Activated CD8-positive, alpha-beta T cell treated with anti-CD3 and anti-CD28 coated beads for 36 hours (primary cell): Measurements from ENCODE around the gene WDR90. TPM values are rescaled to one million over a fixed set of nuclear protein-coding genes. Genes with fewer than 3 reads are reported as not detected.

ENCODE experiments used
- ATAC-seq: fragments of 200-7000 bp; cut with Tn5 transposase; one replicate; pipeline ENCODE4 v1.10.0; 2021; ENCODE audit warnings: mild to moderate bottlenecking, moderate library complexity
- CTCF ChIA-PET: fragments of 350-600 bp; sonication (Branson Sonifier 250); formaldehyde crosslinking; loops from one replicate; lab custom pipeline; 2021; ENCODE audit warnings: antibody characterized with exemption; lab: Charles Lee
- POLR2A ChIA-PET: fragments of 350-600 bp; sonication (Branson Sonifier 250); formaldehyde crosslinking; loops from one replicate; lab custom pipeline; 2021; ENCODE audit warnings: antibody characterized with exemption; lab: Charles Lee
- DNase-seq: peaks from one replicate; pipeline ENCODE4 v3.0.0-alpha.2; 2020
- H3K27ac Mint-ChIP-seq: one replicate; pipeline ENCODE4 v1.8.0; 2021; ENCODE audit warnings: mild to moderate bottlenecking, mixed read lengths
- H3K27me3 Mint-ChIP-seq: one replicate; pipeline ENCODE4 v1.8.0; 2021; ENCODE audit warnings: mixed read lengths
- H3K36me3 Mint-ChIP-seq: one replicate; pipeline ENCODE4 v1.8.0; 2021; ENCODE audit warnings: low read depth, mixed read lengths
- H3K4me1 Mint-ChIP-seq: one replicate; pipeline ENCODE4 v1.8.0; 2021; ENCODE audit warnings: low read depth, mixed read lengths
- H3K4me3 Mint-ChIP-seq: one replicate; pipeline ENCODE4 v1.8.0; 2021; ENCODE audit warnings: mild to moderate bottlenecking, moderate library complexity, mixed read lengths
- H3K9me3 Mint-ChIP-seq: one replicate; pipeline ENCODE4 v1.8.0; 2021; ENCODE audit warnings: mixed read lengths
- intact Hi-C: fragments of 100-400 bp; cut with micrococcal nuclease; formaldehyde crosslinking; loops from one replicate; pipeline ENCODE4 v1.10.0; 2022
- total RNA-seq, 2 experiments: library from RNA; stranded (reverse); gene quantifications; one replicate each; pipeline ENCODE4 v1.2.3, GENCODE V29; 2021
- TF ChIP-seq, protein P1 (sequence below): fragments of 200-600 bp; IDR thresholded peaks from one replicate; pipeline ENCODE4 v1.8.0; 2022; ENCODE audit warnings: antibody characterized with exemption, mild to moderate bottlenecking

The WDR90 gene
- total RNA-seq, 2 experiments from 2014 or later: 89.6 to 90.7 TPM

DNA sequence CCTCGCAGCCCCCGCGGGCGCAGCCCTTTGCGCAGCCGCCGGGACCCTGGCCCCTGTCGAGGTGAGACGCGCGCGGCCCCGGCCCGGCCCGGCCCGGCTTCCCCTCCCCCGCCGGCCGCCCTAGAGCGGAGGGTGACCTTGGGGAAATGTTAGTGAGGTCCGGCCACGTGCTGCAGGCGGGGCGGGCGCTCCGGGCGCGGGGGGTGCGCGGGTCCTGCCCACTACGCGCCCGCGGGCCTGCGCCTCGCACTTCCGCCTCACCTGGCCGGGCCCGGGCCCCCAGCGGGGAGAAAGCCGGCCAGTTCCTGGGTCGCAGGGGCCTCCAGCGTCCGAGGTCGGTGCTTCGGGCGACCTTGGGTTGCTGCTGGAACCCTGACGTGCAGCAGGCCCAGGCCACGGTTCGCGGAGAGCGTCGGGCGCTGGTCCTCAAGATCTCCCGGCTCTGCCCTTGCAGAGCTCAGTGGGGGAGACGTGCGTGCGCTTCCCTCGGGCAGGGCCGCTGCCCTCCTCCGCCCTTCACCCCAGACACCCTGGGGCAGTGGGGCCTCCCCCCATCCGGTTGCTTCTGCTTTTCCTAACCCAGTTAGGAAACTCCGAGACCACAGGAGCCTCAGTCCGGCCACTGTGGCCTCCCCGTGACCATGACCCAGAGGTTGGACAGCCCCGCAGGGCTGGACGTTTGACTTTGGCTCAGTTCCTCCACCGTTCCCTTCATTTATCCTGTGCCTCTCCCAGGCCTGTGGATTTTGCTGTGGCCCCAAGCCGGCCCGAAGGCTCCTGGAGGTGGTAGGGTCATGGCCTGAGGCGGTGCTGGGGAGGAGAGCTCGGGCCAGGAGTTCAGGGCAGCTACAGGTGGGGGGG, 6.7 kb upstream of the WDR90 start:
- peak; percentile 42 for ATAC-seq

DNA sequence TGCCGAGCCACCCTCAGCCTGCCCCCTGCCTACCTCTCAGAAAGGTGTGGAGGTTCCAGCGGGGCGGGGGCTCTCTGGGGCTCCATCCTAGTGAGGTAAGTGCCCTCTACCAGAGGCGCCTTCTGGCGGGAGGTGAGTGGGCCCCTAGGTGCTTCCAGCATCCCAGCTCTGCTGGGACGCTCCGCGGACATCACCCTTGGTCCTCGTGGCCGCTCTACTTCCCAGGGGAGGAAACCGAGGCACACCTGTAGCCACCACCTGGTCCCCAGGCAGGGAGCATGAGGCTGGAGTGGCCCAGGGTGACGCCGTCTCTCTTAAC, 6.2 kb upstream of the WDR90 start:
- TF ChIP-seq, protein P1, sequence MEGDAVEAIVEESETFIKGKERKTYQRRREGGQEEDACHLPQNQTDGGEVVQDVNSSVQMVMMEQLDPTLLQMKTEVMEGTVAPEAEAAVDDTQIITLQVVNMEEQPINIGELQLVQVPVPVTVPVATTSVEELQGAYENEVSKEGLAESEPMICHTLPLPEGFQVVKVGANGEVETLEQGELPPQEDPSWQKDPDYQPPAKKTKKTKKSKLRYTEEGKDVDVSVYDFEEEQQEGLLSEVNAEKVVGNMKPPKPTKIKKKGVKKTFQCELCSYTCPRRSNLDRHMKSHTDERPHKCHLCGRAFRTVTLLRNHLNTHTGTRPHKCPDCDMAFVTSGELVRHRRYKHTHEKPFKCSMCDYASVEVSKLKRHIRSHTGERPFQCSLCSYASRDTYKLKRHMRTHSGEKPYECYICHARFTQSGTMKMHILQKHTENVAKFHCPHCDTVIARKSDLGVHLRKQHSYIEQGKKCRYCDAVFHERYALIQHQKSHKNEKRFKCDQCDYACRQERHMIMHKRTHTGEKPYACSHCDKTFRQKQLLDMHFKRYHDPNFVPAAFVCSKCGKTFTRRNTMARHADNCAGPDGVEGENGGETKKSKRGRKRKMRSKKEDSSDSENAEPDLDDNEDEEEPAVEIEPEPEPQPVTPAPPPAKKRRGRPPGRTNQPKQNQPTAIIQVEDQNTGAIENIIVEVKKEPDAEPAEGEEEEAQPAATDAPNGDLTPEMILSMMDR: no peak
- intact Hi-C loops: no loop called here
- ATAC-seq (no peak), DNase-seq (no peak)
- ChIA-PET CTCF (no interaction called here), POLR2A (interaction anchor here (0.6 to 1.5 kb wide), 3 partner anchors 9 to 79 kb away, joined by 3 to 5 read pairs (median 3); no protein-coding TSS in a partner anchor)
- no peaks in the 10 kb centered on the region for H3K27me3 Mint-ChIP-seq
- H3K4me3 Mint-ChIP-seq: peak overlapping the region; percentile 78
- peak overlapping the region; percentile 48 for H3K27ac Mint-ChIP-seq
- H3K36me3 Mint-ChIP-seq: peaks cover 7% of the 10 kb centered on the region
- H3K9me3 Mint-ChIP-seq: no peaks in the 10 kb centered on the region
- H3K4me1 Mint-ChIP-seq: peaks cover 15% of the 10 kb centered on the region

More for the DNA sequence above, 6.7 kb upstream of the WDR90 start:
- H3K4me1 Mint-ChIP-seq: peaks cover 19% of the 10 kb centered on the region
- intact Hi-C loops: no loop called here
- peak overlapping the region; percentile 78 for H3K4me3 Mint-ChIP-seq
- H3K9me3 Mint-ChIP-seq: no peaks in the 10 kb centered on the region
- peaks cover 7% of the 10 kb centered on the region for H3K36me3 Mint-ChIP-seq
- ChIA-PET CTCF (no interaction called here), POLR2A (interaction anchor here (0.6 to 1.5 kb wide), 4 partner anchors 9 to 80 kb away, joined by 3 to 5 read pairs (median 3); no protein-coding TSS in a partner anchor)
- H3K27ac Mint-ChIP-seq: peak overlapping the region; percentile 48
- peak; percentile 47 for DNase-seq
- TF ChIP-seq, protein P1: no peak
- no peaks in the 10 kb centered on the region for H3K27me3 Mint-ChIP-seq

DNA sequence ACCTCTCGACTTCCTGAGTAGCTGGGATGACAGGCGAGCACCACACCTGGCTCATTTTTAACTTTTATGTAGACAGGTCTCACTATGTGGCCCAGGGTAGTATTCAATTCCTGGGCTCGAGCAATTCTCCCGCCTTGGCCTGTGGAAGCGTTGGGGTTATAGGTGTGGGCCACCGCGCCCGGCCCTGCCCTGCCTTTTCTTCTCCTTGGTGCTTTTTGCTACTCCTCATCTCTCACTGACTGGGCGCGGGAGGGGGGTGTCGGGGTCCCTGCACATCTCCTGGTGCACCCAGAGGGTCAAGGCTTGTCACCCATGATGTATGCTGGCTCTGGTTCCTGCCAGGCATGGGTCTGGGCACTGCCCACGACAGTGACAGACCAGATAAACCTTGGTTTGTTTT, 4.6 kb upstream of the WDR90 start:
- CTCF ChIA-PET: no interaction called here
- Mint-ChIP-seq H3K9me3 (no peaks in the 10 kb centered on the region), H3K4me3 (peak overlapping the region; percentile 78), H3K36me3 (peaks cover 7% of the 10 kb centered on the region), H3K27me3 (no peaks in the 10 kb centered on the region), H3K4me1 (peaks cover 17% of the 10 kb centered on the region), H3K27ac (no peak overlapping the region)
- TF ChIP-seq, protein P1: no peak
- no peak for DNase-seq
- POLR2A ChIA-PET: interaction anchor here (0.6 to 0.7 kb wide), 2 partner anchors 30 to 244 kb away, joined by 3 read pairs; partner anchors contain the start of gene RHBDL1
- ATAC-seq: no peak
- intact Hi-C loops: no loop called here

DNA sequence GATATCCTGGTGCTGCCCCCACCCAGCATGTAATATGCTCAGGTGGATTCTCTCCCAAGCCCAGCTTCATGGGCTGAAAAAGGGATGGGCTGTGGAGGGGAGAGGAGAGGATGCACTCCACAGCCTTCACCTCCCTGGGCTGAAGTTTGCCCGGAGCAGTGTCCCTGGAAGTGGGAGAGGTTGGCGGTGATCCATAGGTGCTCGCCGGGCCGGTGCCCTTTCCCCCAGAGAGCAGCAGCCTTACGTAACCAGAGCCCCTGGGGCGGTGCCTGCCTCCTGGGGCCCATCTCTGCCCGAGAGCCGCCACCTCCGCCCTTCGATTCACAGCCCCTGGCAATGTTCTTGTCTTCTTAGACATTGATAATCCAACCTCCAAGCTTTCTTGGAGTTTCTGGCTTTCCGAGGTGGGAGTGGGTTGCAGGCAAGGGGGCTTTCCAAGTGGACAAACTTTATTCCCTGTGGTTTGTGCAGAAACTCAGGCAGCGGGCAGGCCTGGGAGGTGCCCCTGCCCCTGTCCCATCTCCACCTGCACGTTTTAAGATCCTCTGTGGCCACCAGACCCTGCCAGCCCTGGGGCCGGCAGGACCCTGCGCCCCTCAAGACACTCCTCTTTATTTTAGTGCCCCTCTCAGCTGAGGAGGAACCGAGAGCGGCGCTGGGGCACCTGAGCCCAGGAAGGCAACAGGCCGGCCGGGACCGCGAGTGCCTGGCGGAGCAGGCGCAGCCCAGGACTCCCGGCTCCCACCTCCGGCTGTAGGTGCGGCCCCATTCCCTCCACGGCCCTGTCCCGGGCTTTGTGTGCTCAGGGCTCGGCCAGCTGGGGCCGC, 3.1 kb upstream of the WDR90 start:
- H3K4me1 Mint-ChIP-seq: peaks cover 19% of the 10 kb centered on the region
- H3K9me3 Mint-ChIP-seq: no peaks in the 10 kb centered on the region
- POLR2A ChIA-PET: interaction anchor here (0.6 to 1.8 kb wide), 2 partner anchors 10 to 35 kb away, joined by 3 to 4 read pairs; partner anchors contain the start of gene METTL26
- DNase-seq (no peak), ATAC-seq (no peak)
- peaks cover 7% of the 10 kb centered on the region for H3K36me3 Mint-ChIP-seq
- CTCF ChIA-PET: no interaction called here
- no peaks in the 10 kb centered on the region for H3K27me3 Mint-ChIP-seq
- TF ChIP-seq, protein P1: no peak
- no peak overlapping the region for H3K27ac Mint-ChIP-seq
- H3K4me3 Mint-ChIP-seq: no peak overlapping the region
- intact Hi-C loops: no loop called here
